Liver (tissue), 3 donors: ENCODE data around the gene ROR1.

Experiments
- CTCF ChIP-seq: fragments of 150-350 bp; IDR thresholded peaks from 2 replicates; pipeline ENCODE4 v1.5.1; 2017; ENCODE audit warnings: improper control_type of control experiment, low read depth, low read length; ENCODE audit not compliant: missing input control
- JUND ChIP-seq, 2 donors: IDR thresholded peaks; 2 replicates each; pipeline ENCODE4 v1.6.1; 2016; ENCODE audit warnings: antibody characterized with exemption in 2 of 2
- YY1 ChIP-seq: IDR thresholded peaks from 2 replicates; pipeline ENCODE4 v1.6.1; 2016; ENCODE audit warnings: antibody characterized with exemption, mild to moderate bottlenecking
- ZBTB33 ChIP-seq: IDR thresholded peaks from 2 replicates; pipeline ENCODE4 v1.6.1; 2016; ENCODE audit warnings: antibody characterized with exemption
- donor health status: healthy.
- donor health status: healthy.

GRCh38 chr1:63960326-63960725, 186.5 kb downstream of the ROR1 start:
- no peak for TF ChIP-seq CTCF
- TF ChIP-seq ZBTB33: no peak
- TF ChIP-seq JUND (IDR thresholded peaks at IDR 0.05): no peak
- no peak for TF ChIP-seq YY1
